K562 (cell line): Measurements from ENCODE around the gene CSNK1A1. TPM values are rescaled to one million over a fixed set of nuclear protein-coding genes. Genes with fewer than 3 reads are reported as not detected.

Experiments
- ARID1B ChIP-seq: fragments of 450-650 bp; IDR thresholded peaks from 2 replicates; pipeline ENCODE4 v1.6.1; 2016; ENCODE audit warnings: antibody characterized with exemption, mild to moderate bottlenecking, inconsistent platforms
- CEBPB ChIP-seq: fragments of 450-650 bp; IDR thresholded peaks from 2 replicates; pipeline ENCODE4 v1.6.1; 2016; ENCODE audit warnings: missing genetic modification characterization, missing compliant biosample characterization
- CXXC5 ChIP-seq: fragments of 250-450 bp; sonication (Bioruptor Pico); IDR thresholded peaks from 2 replicates; pipeline ENCODE4 v1.8.0; 2022; ENCODE audit warnings: inconsistent platforms, mild to moderate bottlenecking, moderate library complexity
- HMBOX1 ChIP-seq: sonication (generic); IDR thresholded peaks from 2 replicates; pipeline ENCODE4 v1.6.1; 2016
- JUN ChIP-seq, 2 experiments: sonication (generic) in 1 of 2; formaldehyde crosslinking in 1 of 2; IDR thresholded peaks; 2 replicates each; pipeline versions ENCODE4 v1.6.1 to v1.8.0; 2012 to 2022; ENCODE audit warnings: borderline replicate concordance in 2 of 2, mild to moderate bottlenecking in 2 of 2, improper control_type of control experiment in 1 of 2, low read depth in 1 of 2, low read length in 1 of 2, missing genetic modification reagents in 1 of 2
- KDM4B ChIP-seq, 2 experiments: fragments of 450-650 bp in 1 of 2; sonication (generic) in 1 of 2; IDR thresholded peaks; 2 replicates each; pipeline ENCODE4 v1.6.1; 2016 to 2017; ENCODE audit warnings: borderline replicate concordance in 2 of 2, antibody characterized with exemption in 1 of 2, low read depth in 1 of 2, mild to moderate bottlenecking in 1 of 2
- KLF10 ChIP-seq: fragments of 250-450 bp; sonication (Bioruptor Pico); IDR thresholded peaks from 2 replicates; pipeline ENCODE4 v1.6.1; 2021; ENCODE audit warnings: matching md5 sums
- NFRKB ChIP-seq: fragments of 450-650 bp; IDR thresholded peaks from 2 replicates; pipeline ENCODE4 v1.6.1; 2016; ENCODE audit warnings: low read depth
- RBM25 ChIP-seq: fragments of 200-400 bp; formaldehyde crosslinking; IDR thresholded peaks from 2 replicates; pipeline ENCODE4 v1.6.1; 2018; ENCODE audit warnings: low read length, low read depth, moderate library complexity; ENCODE audit not compliant: severe bottlenecking
- SRSF9 ChIP-seq: fragments of 200-400 bp; formaldehyde crosslinking; IDR thresholded peaks from 2 replicates; pipeline ENCODE4 v1.6.1; 2017; ENCODE audit warnings: low read depth, low read length, borderline replicate concordance
- TAL1 ChIP-seq: fragments of 450-650 bp; IDR thresholded peaks from 2 replicates; pipeline ENCODE4 v1.6.1; 2016; ENCODE audit warnings: mild to moderate bottlenecking
- TOE1 ChIP-seq, 2 experiments: fragments of 450-650 bp in 1 of 2; sonication (generic) in 1 of 2; formaldehyde crosslinking in 1 of 2; IDR thresholded peaks; 2 replicates each; pipeline versions ENCODE4 v1.7.1 to v1.8.0; 2016 to 2022; ENCODE audit warnings: borderline replicate concordance in 2 of 2, mild to moderate bottlenecking in 2 of 2, antibody characterized with exemption in 1 of 2, inconsistent platforms in 1 of 2, low read depth in 1 of 2, missing genetic modification reagents in 1 of 2, moderate library complexity in 1 of 2
- ZFP30 ChIP-seq: fragments of 250-450 bp; sonication (Bioruptor Pico); IDR thresholded peaks from 2 replicates; pipeline ENCODE4 v1.8.0; 2022; ENCODE audit warnings: moderate library complexity, mild to moderate bottlenecking, inconsistent platforms, borderline replicate concordance
- ZNF384 ChIP-seq: IDR thresholded peaks from 2 replicates; pipeline ENCODE4 v1.6.1; 2012; ENCODE audit warnings: low read depth, low read length, improper control_type of control experiment
- ZNF431 ChIP-seq: sonication (generic); formaldehyde crosslinking; IDR thresholded peaks from 2 replicates; pipeline ENCODE4 v1.8.0; 2022; ENCODE audit warnings: mild to moderate bottlenecking, missing genetic modification reagents
- ZSCAN29 ChIP-seq: fragments of 450-650 bp; IDR thresholded peaks from 2 replicates; pipeline ENCODE4 v1.6.1; 2017
- polyA plus RNA-seq, 8 experiments: library from polyadenylated mRNA; depleted of rRNA in 4 of 8; stranded (reverse) in 5 of 8; unstranded in 3 of 8; fragments of >200 nt; fragmentation: Nextera tagmentation in 2 of 8; fragmentation: Illumina TruSeq in 1 of 8; extraction: Ambion mirVana in 2 of 8; extraction: Trizol in 1 of 8; gene quantifications; 2 replicates each; pipeline versions ENCODE4 v1.2.1 to v1.2.3, GENCODE V29; 2011 to 2014; ENCODE audit warnings: inconsistent platforms in 1 of 8, missing spikeins in 1 of 8
- total RNA-seq, 7 experiments: library from RNA; depleted of rRNA in 6 of 7; stranded (reverse); fragments of >200 nt in 6 of 7; fragmentation: Illumina TruSeq in 2 of 7; extraction: Trizol in 2 of 7; gene quantifications; 2 replicates each; pipeline versions ENCODE4 v1.2.1 to v1.2.3, GENCODE V29; 2011 to 2021; ENCODE audit warnings: low replicate concordance in 1 of 7
- TF ChIP-seq, protein P1 (sequence below): fragments of 250-450 bp; sonication (Bioruptor Pico); IDR thresholded peaks from 2 replicates; pipeline ENCODE4 v1.8.0; 2022; ENCODE audit warnings: inconsistent platforms
- TF ChIP-seq, protein P2 (sequence below): fragments of 450-650 bp; IDR thresholded peaks from 2 replicates; pipeline ENCODE4 v1.6.1; 2016; ENCODE audit warnings: antibody characterized with exemption

The CSNK1A1 gene
- total and polyA plus RNA-seq, 9 of the 15 experiments (the other 6 are each of a cell fraction or from before 2014, with no cell fraction given) = 49.1 to 196 (median 154) TPM

DNA sequence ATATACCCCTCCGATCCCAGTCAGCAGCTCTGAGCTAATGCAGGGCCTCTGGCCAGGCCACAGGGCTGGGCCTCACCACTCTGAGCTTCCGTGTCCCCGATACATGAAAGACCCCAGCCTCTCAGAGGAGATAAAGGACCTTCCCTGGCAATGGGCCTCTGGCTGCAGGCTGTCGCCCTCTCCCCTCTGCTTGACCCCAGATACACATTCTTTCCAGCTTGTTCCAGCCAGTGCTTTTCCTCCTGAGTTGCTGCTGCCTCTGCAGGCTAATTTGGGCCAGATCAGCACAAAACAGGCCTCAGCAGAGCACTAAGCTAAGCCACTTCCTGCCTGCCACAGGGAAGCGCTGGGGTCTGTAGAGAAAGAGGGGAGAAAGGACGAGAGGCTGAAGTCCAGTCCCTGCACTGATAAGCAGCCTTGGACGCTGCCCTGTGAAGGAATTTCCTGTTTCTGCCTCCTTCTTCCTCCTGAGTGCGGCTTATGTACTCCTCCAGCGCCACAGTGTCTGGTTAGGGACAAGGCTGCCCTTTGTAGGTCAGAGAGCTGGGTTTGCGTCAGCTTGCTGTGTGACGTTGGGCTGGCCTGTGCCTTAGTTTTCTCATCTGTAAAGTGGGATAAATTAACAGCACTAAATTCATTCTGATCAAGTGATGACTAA is 99.1 kb downstream of the CSNK1A1 start (continued):
- TF ChIP-seq, protein P1, sequence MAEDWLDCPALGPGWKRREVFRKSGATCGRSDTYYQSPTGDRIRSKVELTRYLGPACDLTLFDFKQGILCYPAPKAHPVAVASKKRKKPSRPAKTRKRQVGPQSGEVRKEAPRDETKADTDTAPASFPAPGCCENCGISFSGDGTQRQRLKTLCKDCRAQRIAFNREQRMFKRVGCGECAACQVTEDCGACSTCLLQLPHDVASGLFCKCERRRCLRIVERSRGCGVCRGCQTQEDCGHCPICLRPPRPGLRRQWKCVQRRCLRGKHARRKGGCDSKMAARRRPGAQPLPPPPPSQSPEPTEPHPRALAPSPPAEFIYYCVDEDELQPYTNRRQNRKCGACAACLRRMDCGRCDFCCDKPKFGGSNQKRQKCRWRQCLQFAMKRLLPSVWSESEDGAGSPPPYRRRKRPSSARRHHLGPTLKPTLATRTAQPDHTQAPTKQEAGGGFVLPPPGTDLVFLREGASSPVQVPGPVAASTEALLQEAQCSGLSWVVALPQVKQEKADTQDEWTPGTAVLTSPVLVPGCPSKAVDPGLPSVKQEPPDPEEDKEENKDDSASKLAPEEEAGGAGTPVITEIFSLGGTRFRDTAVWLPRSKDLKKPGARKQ (CRISPR knock-in tag) = no peak
- TF ChIP-seq TOE1 (IDR thresholded peaks at IDR 0.05; ENCODE audit: borderline replicate concordance) (peak; percentile 65; the same call in 1 of the 2 replicates), TOE1 (CRISPR knock-in tag; IDR thresholded peaks at IDR 0.05; ENCODE audit: borderline replicate concordance, low read depth) (no peak), KLF10 (no peak), RBM25 (peak; percentile 97), SRSF9 (no peak), NFRKB (peak; percentile 75; the same call in 1 of the 2 replicates), ZNF431 (CRISPR knock-in tag) (no peak), JUN (IDR thresholded peaks at IDR 0.05; ENCODE audit: borderline replicate concordance, low read depth, low read length) (peak; percentile 24; the same call in 1 of the 2 replicates), JUN (CRISPR knock-in tag; IDR thresholded peaks at IDR 0.05; ENCODE audit: borderline replicate concordance) (no peak), CEBPB (tag) (0 out of 2 replicates have a peak, but pooled peaks have one; percentile 54), ZNF384 (peak; percentile 7; the same call in 1 of the 2 replicates), ZFP30 (CRISPR knock-in tag) (no peak), CXXC5 (CRISPR knock-in tag) (peak; percentile 78), ARID1B (peak; percentile 80), ZSCAN29 (no peak), KDM4B (IDR thresholded peaks at IDR 0.05; ENCODE audit: borderline replicate concordance in 2 of 2, low read depth in 1 of 2) (no peak), TAL1 (peak; percentile 46; the same call in 1 of the 2 replicates), HMBOX1 (peak; percentile 49; the same call in 1 of the 2 replicates)
- TF ChIP-seq, protein P2, sequence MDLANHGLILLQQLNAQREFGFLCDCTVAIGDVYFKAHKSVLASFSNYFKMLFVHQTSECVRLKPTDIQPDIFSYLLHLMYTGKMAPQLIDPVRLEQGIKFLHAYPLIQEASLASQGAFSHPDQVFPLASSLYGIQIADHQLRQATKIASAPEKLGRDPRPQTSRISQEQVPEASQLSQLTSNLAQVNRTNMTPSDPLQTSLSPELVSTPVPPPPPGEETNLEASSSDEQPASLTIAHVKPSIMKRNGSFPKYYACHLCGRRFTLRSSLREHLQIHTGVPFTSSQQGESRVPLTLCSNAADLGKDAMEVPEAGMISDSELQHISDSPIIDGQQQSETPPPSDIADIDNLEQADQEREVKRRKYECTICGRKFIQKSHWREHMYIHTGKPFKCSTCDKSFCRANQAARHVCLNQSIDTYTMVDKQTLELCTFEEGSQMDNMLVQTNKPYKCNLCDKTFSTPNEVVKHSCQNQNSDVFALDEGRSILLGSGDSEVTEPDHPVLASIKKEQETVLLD = peak; percentile 77; the same call in 1 of the 2 replicates
